Skeletal muscle tissue (tissue), 4 donors: ENCODE results near the gene CBFB. TPM values are rescaled to one million over a fixed set of nuclear protein-coding genes. Genes with fewer than 3 reads are reported as not detected.

Experiments used
- H3K27ac ChIP-seq: one replicate; pipeline ENCODE4 v1.7.0; 2013; ENCODE audit warnings: mild to moderate bottlenecking, low read depth, low read length, inconsistent platforms
- H3K27me3 ChIP-seq, 3 donors: one replicate each; pipeline ENCODE4 v1.7.0; 2013; ENCODE audit warnings: low read length in 3 of 3; ENCODE audit not compliant: control insufficient read depth in 3 of 3, insufficient read depth in 3 of 3
- H3K36me3 ChIP-seq, 3 donors: one replicate each; pipeline ENCODE4 v1.7.0; 2013; ENCODE audit warnings: low read length in 3 of 3; ENCODE audit not compliant: control insufficient read depth in 3 of 3, insufficient read depth in 3 of 3
- H3K4me1 ChIP-seq, 3 donors: one replicate each; pipeline ENCODE4 v1.7.0; 2013; ENCODE audit warnings: low read length in 3 of 3, mild to moderate bottlenecking in 3 of 3; ENCODE audit not compliant: control insufficient read depth in 3 of 3, insufficient read depth in 3 of 3
- H3K4me3 ChIP-seq, 3 donors: one replicate each; pipeline ENCODE4 v1.7.0; 2013; ENCODE audit warnings: low read length in 3 of 3
- H3K9ac ChIP-seq, 3 donors: one replicate each; pipeline ENCODE4 v1.7.0; 2013; ENCODE audit warnings: low read length in 3 of 3, mild to moderate bottlenecking in 3 of 3, moderate library complexity in 2 of 3, low read depth in 1 of 3
- H3K9me3 ChIP-seq, 3 donors: one replicate each; pipeline ENCODE4 v1.7.0; 2013; ENCODE audit warnings: low read length in 3 of 3; ENCODE audit not compliant: control insufficient read depth in 3 of 3
- total RNA-seq: library from RNA; depleted of rRNA; stranded (reverse); fragments of >200 nt; gene quantifications from one replicate; pipeline ENCODE4 v1.2.3, GENCODE V29; 2014
- donor health status: Osteomylitis.

Gene CBFB
- total RNA-seq, 1 donor from 2014 or later = 33.9 TPM

DNA sequence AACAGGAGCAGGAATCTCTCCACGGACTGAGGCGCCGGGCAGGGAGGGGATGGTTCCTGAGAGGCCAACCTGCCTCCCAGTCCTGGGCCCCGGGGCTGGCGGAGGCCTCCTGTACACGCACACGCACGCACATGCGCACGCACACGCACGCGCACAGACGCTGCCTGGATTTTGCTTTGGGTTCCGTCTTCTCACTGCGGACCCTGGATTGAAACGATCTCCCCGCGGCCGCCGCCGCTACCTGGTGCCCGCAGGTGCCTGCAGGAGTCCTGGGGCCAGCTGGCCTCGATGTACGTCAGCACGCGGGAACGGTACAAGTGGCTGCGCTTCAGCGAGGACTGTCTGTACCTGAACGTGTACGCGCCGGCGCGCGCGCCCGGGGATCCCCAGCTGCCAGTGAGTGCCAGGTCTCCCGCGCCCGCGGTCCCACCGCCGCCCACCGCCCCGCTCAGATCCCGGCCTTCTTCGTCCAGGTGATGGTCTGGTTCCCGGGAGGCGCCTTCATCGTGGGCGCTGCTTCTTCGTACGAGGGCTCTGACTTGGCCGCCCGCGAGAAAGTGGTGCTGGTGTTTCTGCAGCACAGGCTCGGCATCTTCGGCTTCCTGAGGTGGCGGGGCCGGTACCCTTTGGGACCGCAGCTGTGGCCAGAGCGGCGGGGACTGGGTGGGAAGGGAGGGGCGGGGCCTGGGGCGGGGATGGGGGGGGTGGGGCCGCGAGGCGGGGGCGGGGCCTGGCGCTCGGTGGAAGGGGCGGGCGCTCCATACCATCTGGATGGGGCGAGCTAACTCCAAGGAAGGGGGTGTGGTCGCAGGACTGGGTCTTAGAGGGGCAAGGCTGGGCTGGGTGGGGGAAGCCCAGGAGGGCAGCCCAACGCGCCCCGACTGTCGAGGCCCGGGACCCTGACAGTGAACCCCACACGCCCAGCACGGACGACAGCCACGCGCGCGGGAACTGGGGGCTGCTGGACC lies 28.3 kb upstream of the CBFB start:
- H3K4me3 ChIP-seq = peak overlapping the region; percentile 68 to 76 (median 69)
- H3K36me3 ChIP-seq = peaks cover 0 to 5% (median 3%) of the 10 kb centered on the region in 3 donors
- peaks cover 7 to 17% (median 16%) of the 10 kb centered on the region in 3 donors for H3K27me3 ChIP-seq
- peaks cover 10 to 31% (median 27%) of the 10 kb centered on the region in 3 donors for H3K4me1 ChIP-seq
- H3K9me3 ChIP-seq = no peaks in the 10 kb centered on the region
- no peak overlapping the region for H3K27ac ChIP-seq
- peak overlapping the region; percentile 50 to 72 (median 61) for H3K9ac ChIP-seq

DNA sequence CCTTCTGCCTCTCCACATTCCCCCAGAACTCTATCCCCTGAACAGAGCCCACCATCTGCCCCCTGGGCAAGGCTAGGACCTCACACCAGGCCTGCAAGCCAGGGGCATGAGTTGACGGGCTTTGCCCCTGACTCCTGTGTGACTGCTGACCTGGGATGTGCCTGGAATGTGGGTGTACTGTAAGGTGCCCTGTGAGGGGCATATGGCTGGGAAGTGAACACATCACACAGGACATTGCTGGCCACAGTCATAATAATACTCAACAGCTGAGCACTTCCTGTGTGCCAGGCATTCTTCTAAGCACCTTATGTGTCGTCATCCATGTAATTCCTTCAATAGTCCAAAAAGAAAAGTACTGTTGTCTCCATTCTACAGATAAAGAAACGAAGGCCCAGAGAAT lies 27.2 kb upstream of the CBFB start:
- H3K4me3 ChIP-seq = no peak overlapping the region
- peaks cover 8 to 24% (median 21%) of the 10 kb centered on the region in 3 donors for H3K4me1 ChIP-seq
- H3K27ac ChIP-seq = no peak overlapping the region
- H3K9me3 ChIP-seq = no peaks in the 10 kb centered on the region
- peak overlapping the region in 2 of 3 donors; percentile 33 to 40 for H3K9ac ChIP-seq
- peaks cover 0 to 5% (median 3%) of the 10 kb centered on the region in 3 donors for H3K36me3 ChIP-seq
- peaks cover 7 to 17% (median 16%) of the 10 kb centered on the region in 3 donors for H3K27me3 ChIP-seq

- no peak overlapping the region for H3K27ac ChIP-seq
- no peaks in the 10 kb centered on the region for H3K4me1 ChIP-seq
- H3K4me3 ChIP-seq = no peak overlapping the region
- peaks cover 4 to 10% (median 10%) of the 10 kb centered on the region in 3 donors for H3K27me3 ChIP-seq
- peaks cover 0 to 5% (median 3%) of the 10 kb centered on the region in 3 donors for H3K36me3 ChIP-seq
- no peaks in the 10 kb centered on the region for H3K9me3 ChIP-seq
- no peak overlapping the region for H3K9ac ChIP-seq
Measured at GRCh38 chr16:67006930-67007658, 21.9 kb upstream of the CBFB start.

GRCh38 chr16:67009158-67009557 lies 19.8 kb upstream of the CBFB start:
- Histone ChIP-seq H3K9me3 (no peaks in the 10 kb centered on the region), H3K27ac (no peak overlapping the region), H3K4me3 (no peak overlapping the region), H3K27me3 (peaks cover 0 to 5% (median 0%) of the 10 kb centered on the region in 3 donors), H3K36me3 (peaks cover 0 to 3% (median 0%) of the 10 kb centered on the region in 3 donors), H3K4me1 (peaks cover 8 to 11% (median 9%) of the 10 kb centered on the region in 3 donors), H3K9ac (no peak overlapping the region)

GRCh38 chr16:67011274-67011673 lies 17.7 kb upstream of the CBFB start:
- peaks cover 12 to 17% (median 15%) of the 10 kb centered on the region in 3 donors for H3K4me1 ChIP-seq
- H3K4me3 ChIP-seq = no peak overlapping the region
- H3K9ac ChIP-seq = no peak overlapping the region
- no peaks in the 10 kb centered on the region for H3K9me3 ChIP-seq
- no peaks in the 10 kb centered on the region for H3K36me3 ChIP-seq
- peaks cover 0 to 5% (median 2%) of the 10 kb centered on the region in 3 donors for H3K27me3 ChIP-seq
- H3K27ac ChIP-seq = no peak overlapping the region

GRCh38 chr16:67013233-67013822 lies 15.6 kb upstream of the CBFB start:
- no peaks in the 10 kb centered on the region for H3K9me3 ChIP-seq
- H3K36me3 ChIP-seq = no peaks in the 10 kb centered on the region
- H3K4me1 ChIP-seq = peaks cover 12 to 17% (median 15%) of the 10 kb centered on the region in 3 donors
- no peak overlapping the region for H3K27ac ChIP-seq
- H3K27me3 ChIP-seq = peaks cover 0 to 5% (median 2%) of the 10 kb centered on the region in 3 donors
- peak overlapping the region in 2 of 3 donors; percentile 27 to 76 for H3K9ac ChIP-seq
- H3K4me3 ChIP-seq = peak overlapping the region; percentile 49 to 65 (median 51)

- Histone ChIP-seq H3K9ac (peak overlapping the region; percentile 46 to 76 (median 57)), H3K4me3 (peak overlapping the region; percentile 49 to 65 (median 51)), H3K27ac (no peak overlapping the region)
Measured at GRCh38 chr16:67013823-67014633, 14.9 kb upstream of the CBFB start.

DNA sequence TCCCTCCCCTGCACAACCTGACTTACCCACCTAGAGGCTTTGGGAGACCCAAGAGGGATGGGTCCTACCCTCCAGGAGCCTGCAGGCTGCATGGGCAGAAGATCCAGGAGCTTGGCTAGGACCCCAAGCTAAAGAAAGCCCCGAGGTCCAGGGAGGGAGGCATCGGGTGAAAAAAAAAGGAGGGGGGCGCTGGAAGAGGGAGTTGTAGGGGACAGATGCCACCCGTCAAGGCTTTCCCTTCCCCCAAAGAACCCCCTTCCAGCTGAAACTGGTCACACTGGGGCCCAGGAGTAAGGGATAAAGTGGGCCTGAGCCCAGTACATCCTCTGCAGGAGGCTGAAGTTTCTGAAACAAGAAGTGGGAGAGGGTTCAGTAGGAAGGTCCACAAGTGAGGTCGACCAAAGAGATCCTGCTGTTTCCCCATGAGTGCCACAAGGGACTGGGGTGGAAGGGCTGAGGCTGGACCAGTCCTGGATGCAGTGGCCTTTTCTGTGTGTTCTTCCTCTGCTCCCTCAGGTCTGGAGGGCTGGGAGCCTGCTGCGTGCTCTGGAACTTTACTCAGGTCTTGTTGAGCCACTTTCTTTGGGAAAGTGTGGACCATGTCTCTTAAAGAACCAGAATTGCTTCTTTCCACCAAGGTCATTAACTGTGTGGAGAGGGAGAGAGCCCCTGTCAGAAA lies 14.2 kb upstream of the CBFB start:
- peaks cover 0 to 5% (median 2%) of the 10 kb centered on the region in 3 donors for H3K27me3 ChIP-seq
- no peak overlapping the region for H3K27ac ChIP-seq
- H3K9me3 ChIP-seq = no peaks in the 10 kb centered on the region
- H3K4me1 ChIP-seq = peaks cover 12 to 17% (median 15%) of the 10 kb centered on the region in 3 donors
- no peaks in the 10 kb centered on the region for H3K36me3 ChIP-seq
- peak overlapping the region in 2 of 3 donors; percentile 38 to 65 for H3K4me3 ChIP-seq
- H3K9ac ChIP-seq = peak overlapping the region in 2 of 3 donors; percentile 57 to 76

More at GRCh38 chr16:67013823-67014633, 14.9 kb upstream of the CBFB start:
- H3K36me3 ChIP-seq = no peaks in the 10 kb centered on the region
- peaks cover 0 to 5% (median 2%) of the 10 kb centered on the region in 3 donors for H3K27me3 ChIP-seq
- H3K9me3 ChIP-seq = no peaks in the 10 kb centered on the region
- peaks cover 12 to 17% (median 15%) of the 10 kb centered on the region in 3 donors for H3K4me1 ChIP-seq
